GM10847 (cell line): ENCODE data around the gene PRSS27.

ENCODE experiments used
- POLR2A ChIP-seq: IDR thresholded peaks from 2 replicates; pipeline ENCODE4 v1.6.1; 2011; ENCODE audit not compliant: insufficient read length; ENCODE audit errors: extremely low read depth

PRSS27 gene

DNA sequence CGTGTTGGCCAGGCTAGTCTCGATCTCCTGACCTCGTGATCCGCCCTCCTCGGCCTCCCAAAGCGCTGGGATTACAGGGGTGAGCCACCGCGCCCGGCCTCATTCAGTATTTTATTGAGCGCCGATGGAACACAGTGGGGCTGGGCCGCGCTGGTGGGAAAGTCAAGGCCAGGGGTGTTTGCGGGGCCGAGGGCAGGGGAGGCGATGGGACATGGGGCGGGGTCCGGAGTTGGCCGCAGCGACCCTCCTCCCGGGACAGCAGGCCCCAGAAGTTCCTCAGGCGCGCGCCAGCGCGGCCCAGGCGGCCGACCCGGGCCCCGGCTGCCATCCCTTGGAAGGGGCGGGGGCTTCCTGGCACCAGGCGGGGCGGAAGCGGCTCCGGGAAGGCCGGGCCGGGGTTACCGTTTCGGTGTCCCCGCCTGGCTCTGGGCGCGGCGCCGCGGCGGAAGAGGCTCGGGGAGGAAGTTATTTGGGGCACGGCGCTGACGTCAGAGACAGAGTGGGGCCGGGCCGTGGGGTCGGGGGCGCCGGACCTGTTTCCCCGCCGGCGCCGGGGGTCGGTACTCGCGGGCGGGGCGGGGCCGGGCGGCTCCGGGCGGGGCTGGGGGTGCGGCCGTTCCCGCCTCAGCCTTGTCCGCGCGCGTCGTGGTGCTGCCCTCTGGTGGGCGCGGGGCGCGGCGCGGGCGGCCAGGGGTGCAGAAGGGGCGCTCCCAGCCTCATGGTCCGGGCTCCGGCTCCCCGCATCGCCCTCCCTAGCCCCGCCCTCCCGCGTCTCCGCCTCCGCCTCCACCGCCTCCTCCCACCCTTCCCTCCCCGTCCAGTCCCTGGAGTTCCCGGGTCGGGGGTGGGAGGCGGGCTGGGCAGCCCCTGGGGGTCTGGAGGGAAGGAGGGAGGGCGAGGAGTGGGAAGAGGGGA is 952 bp upstream of the PRSS27 start:
- TF ChIP-seq POLR2A, result peak; percentile 77

DNA sequence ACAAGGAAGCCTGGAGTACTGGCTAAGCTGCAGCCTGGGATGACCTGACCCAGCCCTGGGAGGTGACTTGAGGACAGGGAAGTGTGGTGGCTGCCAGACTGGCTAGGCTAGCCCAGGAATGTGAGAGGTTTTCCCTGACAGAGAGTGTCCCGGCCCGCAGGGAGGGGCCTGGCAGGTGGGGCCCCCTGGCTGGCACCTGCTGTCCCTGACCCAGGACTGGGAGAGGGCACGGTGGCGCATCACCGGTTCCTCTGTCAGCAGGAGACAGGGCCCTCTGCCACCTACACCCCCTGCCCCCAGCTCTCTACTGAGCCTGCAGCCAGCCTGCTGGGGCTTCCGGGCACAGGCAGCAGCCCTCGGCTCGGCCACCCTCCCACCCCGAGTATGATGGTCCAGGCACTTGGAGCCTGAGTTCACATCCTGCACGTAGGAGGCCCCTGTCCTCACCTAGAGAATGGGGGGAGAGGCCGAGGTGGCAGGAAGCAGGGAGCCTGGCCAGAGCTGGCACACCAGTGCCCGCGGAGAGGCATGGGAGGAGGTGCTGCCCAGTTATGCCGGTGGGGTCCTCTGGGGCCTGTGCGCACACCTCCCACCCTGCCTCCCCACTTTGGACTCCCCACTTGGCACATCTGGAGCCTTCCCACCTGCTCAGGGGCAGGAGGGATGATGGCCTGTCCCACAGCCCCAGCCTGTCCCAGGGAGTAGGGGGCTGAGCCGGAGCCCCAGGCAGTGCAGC is 528 bp downstream of the PRSS27 start:
- no peak for TF ChIP-seq POLR2A

GRCh38 chr16:2717383-2718263 is 2.4 kb downstream of the PRSS27 start:
- no peak for TF ChIP-seq POLR2A

DNA sequence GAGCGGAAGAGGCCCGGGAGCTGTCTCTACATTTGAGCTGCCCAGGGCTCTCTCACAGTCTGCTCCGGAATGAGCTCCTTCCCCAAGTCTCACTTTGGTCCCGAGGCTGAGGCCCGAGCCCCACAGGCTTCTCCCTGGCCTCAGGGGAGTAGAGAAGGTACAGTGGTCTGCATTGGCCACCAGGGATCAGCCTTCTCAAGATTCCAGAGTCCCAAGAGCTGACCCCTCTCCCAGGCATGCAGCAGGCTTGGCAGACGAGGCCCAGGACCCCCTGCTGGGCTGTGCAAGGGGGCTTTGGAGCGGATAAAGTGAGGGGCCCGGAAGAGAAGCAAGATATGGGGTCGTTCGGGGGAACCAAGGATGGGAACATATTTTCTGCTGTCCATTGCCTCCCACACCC is 3.1 kb downstream of the PRSS27 start:
- no peak for TF ChIP-seq POLR2A

DNA sequence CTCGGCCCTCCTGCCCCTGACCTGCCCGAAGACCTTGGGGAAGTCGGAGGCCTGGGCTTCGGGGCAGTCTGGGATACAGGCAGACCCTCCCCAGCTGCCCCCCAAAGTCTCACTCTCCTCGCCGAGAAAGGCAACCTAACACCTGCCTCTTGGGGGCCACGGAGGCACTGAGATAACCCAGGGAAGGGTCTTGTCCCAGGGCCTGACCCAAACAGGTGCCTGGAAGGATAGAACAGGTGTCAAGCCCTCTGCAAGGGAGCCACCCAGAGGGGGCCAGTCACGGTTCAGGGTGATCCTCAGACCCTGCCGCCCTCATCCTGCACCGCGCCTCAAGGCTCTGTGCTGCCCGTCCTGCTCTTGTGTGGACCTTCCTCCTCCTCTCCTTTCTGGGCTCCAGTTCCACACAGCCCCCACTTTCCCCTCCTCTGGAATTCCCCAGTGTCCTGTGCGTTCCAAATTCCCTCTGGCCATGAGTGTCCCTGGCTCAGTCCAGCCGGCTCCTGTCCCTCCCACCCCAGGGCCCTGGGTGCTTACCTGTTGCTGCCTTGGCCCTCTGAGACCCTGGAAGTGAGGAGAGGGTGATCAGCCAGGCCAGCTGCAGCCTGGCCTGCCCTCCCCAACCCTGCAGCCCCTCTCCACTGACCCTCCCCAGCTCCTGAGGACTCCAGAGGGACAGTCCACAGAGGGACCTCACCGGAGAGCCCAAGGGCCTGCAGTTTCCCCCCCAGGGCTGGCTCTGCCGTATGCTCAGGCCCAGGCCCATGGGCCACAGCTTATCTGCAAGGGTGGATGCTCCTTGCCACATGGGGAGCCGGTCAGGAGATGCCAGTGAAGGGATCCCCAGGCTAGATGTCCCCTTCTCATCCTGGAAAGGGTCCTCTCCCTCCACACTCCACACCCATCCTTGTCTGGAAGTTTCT is 3.8 kb downstream of the PRSS27 start:
- no peak for TF ChIP-seq POLR2A

- no peak for TF ChIP-seq POLR2A
These were observed 4.5 kb downstream of the PRSS27 start for GRCh38 chr16:2715519-2715918.

DNA sequence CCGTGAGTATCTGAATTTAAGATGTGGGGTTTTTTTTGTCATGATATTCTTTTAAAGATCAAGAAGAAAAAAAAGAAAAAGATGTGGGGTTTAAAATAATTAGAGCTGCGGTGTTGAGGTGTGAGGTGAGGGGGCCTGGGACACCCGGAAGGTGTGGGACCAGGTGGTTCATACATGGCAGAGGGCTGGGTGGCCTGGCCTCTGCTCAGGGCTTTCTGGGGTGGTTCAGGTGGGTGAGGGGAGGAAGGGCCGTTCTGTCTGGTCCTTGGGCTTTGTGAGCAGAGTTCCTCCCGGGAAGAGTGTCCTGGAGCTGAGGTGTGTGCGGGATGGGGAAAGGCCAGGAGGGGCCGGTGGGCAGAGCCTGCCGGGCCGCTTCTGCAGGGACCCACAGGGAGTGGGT is 5.0 kb downstream of the PRSS27 start:
- no peak for TF ChIP-seq POLR2A

DNA sequence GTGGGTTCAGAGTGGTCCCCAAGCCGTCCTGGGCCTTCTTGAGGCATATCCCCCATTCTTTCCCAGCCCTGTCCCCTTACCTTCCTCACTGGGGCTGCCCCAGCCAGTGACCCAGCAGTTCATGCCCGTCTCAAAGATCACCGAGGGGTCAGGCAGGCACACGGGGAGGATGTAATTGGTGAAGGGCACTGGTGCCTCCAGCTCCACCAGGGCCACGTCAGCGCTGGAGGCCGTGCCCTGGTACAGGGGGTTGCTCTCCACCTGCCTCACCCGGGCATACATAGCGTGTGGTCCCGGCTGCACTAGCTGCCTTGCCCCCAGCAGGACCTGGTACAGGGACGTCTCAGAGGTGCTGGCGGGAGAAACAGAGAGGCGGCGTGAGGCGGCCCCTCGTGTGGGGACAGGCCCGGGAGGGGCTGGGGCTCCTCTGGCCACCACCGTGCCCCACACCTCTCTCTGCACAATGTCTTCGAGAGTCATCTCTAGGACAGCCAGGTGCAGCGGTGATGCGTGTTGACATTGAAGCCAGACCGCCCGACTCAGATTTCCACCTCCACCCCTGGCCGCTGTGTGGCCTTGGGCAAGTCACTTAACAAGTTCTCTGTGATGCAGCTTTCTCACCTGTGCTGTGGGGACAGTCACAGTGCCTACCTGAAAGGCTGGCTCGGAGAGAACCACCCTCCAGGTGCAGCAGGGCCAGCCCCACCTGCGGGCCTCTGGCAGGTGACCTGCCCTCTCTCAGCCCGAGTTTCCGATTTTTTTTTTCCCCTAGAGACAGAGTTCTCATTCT is 5.8 kb downstream of the PRSS27 start:
- no peak for TF ChIP-seq POLR2A

DNA sequence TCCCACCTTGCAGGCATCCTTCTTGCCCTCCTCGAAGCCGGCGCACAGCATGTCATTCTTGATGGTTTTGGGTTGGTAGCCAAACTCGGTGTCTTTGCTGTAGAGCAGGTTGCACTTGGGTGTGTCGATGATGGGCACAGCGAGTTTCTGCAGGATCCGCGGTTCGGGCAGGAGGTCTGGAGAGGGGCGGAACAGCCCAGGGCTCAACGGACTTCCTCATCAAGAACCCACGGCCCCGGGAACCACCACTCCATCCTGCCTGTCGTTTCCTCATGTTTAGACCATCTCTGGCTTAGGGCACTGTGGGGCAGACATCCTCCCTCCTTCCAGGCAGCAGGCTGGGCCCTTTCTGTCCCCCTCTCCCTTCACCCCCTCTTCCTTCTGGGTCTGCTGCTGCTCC is 6.5 kb downstream of the PRSS27 start:
- TF ChIP-seq POLR2A, result no peak

- TF ChIP-seq POLR2A, result no peak
These were observed 7.5 kb downstream of the PRSS27 start for GRCh38 chr16:2712546-2712945.

DNA sequence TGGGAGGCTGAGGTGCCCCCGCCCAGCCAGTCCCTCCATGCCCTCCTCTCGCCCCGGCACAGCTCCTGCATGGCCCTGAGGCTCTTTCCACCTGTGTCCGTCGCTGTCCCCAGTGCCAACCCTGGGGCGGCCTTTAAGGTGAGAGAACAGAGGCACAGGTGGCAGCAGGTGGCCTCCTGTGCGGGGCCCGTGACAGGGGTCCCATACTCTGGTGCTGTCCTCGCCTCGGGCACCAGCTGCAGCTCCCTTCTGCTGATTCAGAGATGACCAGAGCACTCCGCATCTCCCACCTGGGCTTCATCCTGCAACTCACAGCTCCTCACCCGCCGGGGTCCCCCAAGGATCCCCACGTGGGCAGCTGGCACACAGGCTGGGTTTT is 8.0 kb downstream of the PRSS27 start:
- TF ChIP-seq POLR2A, result no peak

- TF ChIP-seq POLR2A, result no peak
These were observed 8.5 kb downstream of the PRSS27 start for GRCh38 chr16:2711370-2712062.

DNA sequence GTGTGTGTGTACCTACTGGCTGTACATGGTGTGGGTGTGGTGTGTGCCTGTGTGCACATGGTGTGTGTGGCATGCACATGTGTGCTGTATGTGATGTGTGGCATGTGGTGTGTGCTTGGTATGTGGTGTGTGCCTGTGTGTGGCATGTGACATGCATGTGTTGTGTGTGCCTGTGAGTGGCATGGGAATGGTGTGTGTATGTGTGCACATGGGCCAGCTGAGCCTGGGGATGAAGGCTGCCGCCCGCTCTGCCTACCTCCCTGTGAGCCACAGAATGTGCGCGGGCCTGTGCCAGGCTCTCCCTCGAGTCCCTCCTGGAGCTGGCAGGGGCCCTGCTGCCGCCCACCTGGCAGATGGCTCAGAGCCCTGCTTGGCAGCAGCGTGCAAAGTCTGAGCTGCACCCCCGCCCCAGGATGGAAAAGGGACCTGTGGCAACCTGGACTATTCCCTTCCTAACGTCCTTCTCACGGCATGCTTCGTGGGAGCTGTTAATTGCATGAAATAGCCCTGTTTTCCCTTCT is 9.3 kb downstream of the PRSS27 start:
- TF ChIP-seq POLR2A, result no peak
